Nephron (organoid): ENCODE data around the gene PRODH.

Experiments
- H3K27ac Mint-ChIP-seq, 3 experiments: 2 replicates each; pipeline ENCODE4 v1.8.0; 2020; ENCODE audit warnings: mixed read lengths in 3 of 3, mild to moderate bottlenecking in 2 of 3, moderate library complexity in 1 of 3
- H3K27me3 Mint-ChIP-seq: 2 replicates; pipeline ENCODE4 v1.8.0; 2021; ENCODE audit warnings: low read depth, mild to moderate bottlenecking, moderate library complexity, mixed read lengths
- H3K36me3 Mint-ChIP-seq: 2 replicates; pipeline ENCODE4 v1.8.0; 2020; ENCODE audit warnings: low read depth, mixed read lengths
- H3K4me1 Mint-ChIP-seq: 2 replicates; pipeline ENCODE4 v1.8.0; 2020; ENCODE audit warnings: mixed read lengths
- H3K4me3 Mint-ChIP-seq, 3 experiments: 2 replicates each; pipeline ENCODE4 v1.8.0; 2020; ENCODE audit warnings: mild to moderate bottlenecking in 3 of 3, mixed read lengths in 3 of 3, moderate library complexity in 2 of 3
- H3K9me3 Mint-ChIP-seq: 2 replicates; pipeline ENCODE4 v1.8.0; 2020; ENCODE audit warnings: mixed read lengths
- TF ChIP-seq, protein P1 (sequence below), 3 experiments: fragments of 200-600 bp; sonication (generic); IDR thresholded peaks; one replicate each; pipeline ENCODE4 v1.5.0; 2021; ENCODE audit warnings: antibody characterized with exemption in 3 of 3; ENCODE audit not compliant: unreplicated experiment in 3 of 3

The PRODH gene

GRCh38 chr22:18978506-18978905, 42.4 kb upstream of the PRODH start:
- TF ChIP-seq, protein P1, sequence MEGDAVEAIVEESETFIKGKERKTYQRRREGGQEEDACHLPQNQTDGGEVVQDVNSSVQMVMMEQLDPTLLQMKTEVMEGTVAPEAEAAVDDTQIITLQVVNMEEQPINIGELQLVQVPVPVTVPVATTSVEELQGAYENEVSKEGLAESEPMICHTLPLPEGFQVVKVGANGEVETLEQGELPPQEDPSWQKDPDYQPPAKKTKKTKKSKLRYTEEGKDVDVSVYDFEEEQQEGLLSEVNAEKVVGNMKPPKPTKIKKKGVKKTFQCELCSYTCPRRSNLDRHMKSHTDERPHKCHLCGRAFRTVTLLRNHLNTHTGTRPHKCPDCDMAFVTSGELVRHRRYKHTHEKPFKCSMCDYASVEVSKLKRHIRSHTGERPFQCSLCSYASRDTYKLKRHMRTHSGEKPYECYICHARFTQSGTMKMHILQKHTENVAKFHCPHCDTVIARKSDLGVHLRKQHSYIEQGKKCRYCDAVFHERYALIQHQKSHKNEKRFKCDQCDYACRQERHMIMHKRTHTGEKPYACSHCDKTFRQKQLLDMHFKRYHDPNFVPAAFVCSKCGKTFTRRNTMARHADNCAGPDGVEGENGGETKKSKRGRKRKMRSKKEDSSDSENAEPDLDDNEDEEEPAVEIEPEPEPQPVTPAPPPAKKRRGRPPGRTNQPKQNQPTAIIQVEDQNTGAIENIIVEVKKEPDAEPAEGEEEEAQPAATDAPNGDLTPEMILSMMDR (IDR thresholded peaks at IDR 0.05; ENCODE audit: unreplicated experiment in 3 of 3): no peak
- Mint-ChIP-seq H3K27ac (no peak overlapping the region), H3K9me3 (peaks cover 17% of the 10 kb centered on the region), H3K4me1 (no peaks in the 10 kb centered on the region), H3K27me3 (no peaks in the 10 kb centered on the region), H3K36me3 (peaks cover 4% of the 10 kb centered on the region), H3K4me3 (no peak overlapping the region)

DNA sequence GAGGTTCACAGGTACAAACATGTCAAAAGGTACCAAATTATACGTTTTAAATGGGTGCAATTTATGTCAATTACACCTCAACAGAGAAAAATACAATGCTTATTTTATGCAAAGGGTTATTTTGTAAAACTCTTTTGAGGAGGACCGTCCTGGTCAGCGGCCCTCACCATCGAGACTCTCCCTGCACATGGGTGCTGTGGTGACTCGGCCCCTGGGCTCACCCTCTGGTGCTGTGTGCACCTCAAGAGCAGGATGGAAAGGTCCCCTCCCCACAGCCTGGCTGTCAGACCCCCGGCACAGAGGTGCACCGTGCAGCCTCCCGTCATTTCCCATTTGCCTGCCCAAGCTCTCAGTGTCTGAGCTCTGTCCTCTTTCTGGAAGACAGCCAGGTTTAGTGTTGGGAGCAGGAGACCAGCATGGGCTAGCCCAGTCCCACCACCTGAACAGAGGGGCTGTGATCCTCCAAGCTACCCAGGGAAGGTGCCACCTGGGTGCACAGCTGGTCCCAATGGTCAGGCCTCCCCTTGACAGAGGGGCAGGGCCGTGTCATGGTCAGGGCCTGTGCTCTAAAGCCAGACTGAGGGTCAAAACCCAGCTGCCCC, 41.8 kb upstream of the PRODH start:
- Mint-ChIP-seq H3K4me3 (no peak overlapping the region), H3K27me3 (no peaks in the 10 kb centered on the region), H3K27ac (no peak overlapping the region), H3K4me1 (no peaks in the 10 kb centered on the region), H3K9me3 (peaks cover 17% of the 10 kb centered on the region), H3K36me3 (peaks cover 4% of the 10 kb centered on the region)
- TF ChIP-seq, protein P1 (IDR thresholded peaks at IDR 0.05; ENCODE audit: unreplicated experiment in 3 of 3): no peak

DNA sequence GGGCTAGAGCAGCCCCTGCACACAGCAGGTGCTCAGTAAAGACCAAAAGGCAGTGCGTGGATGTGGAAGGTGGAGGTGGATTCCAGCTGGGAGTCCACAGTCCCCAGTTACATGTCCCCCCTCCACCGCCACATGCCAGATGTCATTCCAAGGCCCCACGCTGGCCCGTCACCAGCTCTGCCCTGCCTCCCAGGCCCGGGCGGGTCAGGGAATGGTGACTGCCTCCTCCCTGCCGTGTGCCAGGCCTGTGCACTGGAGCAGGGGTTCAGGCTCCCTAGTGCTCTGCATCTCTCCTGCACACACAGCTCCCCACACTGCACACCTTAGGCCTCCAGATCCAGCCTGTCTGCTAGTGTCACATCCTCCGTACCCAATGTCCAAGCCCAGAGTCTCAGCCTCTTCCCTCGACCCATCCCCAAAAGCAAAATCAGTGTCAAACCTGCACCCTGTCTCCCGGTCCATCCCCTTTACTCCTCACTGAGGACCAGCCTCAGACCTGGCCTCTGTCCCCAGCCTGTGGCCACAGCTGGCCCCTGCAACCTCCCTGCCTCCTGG, 40.2 kb upstream of the PRODH start:
- Mint-ChIP-seq H3K4me1 (no peaks in the 10 kb centered on the region), H3K27me3 (peaks cover 4% of the 10 kb centered on the region)
- TF ChIP-seq, protein P1 (IDR thresholded peaks at IDR 0.05; ENCODE audit: unreplicated experiment in 3 of 3): no peak

DNA sequence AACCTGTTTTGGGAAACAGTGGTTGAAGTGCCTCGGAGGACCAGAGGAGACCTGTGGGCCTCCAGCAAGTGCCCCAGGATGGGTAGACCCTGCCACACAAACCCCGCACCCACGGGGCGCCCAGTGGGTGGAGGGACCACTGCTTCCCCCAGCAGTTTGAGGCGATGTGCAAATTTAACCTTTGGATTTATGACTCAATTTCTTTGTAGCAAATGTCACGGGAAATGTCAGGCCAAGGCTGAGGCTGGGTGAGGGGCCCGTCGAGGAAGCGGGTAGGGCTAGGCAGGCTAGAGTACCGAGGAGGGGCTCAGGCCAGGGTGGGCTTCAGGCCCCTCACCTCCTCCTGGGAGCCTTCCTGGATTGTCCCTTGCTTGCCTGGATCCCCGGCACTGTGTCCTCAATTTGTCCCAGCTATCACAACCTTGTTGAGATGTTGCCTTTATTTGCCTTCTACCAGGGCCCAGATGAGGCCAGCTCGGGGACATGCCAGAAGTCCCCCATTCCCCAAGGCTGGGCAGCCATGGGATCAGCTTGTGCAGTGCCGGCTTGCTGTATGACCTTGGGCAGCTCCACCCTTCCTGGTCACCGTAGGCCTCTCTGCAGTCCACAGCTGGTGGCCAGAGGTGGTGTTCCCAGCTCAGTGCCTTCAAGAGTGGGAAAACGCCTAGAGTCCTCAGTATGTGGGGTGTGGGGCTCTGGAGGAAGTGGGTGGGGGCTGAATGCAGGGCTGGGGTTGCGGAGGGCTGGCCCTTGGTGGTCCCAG, 39.5 kb upstream of the PRODH start:
- Mint-ChIP-seq H3K36me3 (peaks cover 4% of the 10 kb centered on the region), H3K4me3 (no peak overlapping the region), H3K27me3 (peaks cover 4% of the 10 kb centered on the region), H3K4me1 (no peaks in the 10 kb centered on the region), H3K27ac (no peak overlapping the region), H3K9me3 (peaks cover 10% of the 10 kb centered on the region)
- TF ChIP-seq, protein P1 (IDR thresholded peaks at IDR 0.05; ENCODE audit: unreplicated experiment in 3 of 3): no peak

More for the DNA sequence above, 40.2 kb upstream of the PRODH start:
- Mint-ChIP-seq H3K9me3 (peaks cover 13% of the 10 kb centered on the region), H3K27ac (no peak overlapping the region), H3K36me3 (peaks cover 4% of the 10 kb centered on the region), H3K4me3 (no peak overlapping the region)

GRCh38 chr22:18974477-18975180, 38.5 kb upstream of the PRODH start:
- H3K4me1 Mint-ChIP-seq: no peaks in the 10 kb centered on the region
- peaks cover 6% of the 10 kb centered on the region for H3K27me3 Mint-ChIP-seq
- peaks cover 6% of the 10 kb centered on the region for H3K9me3 Mint-ChIP-seq
- peak overlapping the region in 1 of 3 experiments; percentile 60 for H3K4me3 Mint-ChIP-seq
- TF ChIP-seq, protein P1 (IDR thresholded peaks at IDR 0.05; ENCODE audit: unreplicated experiment in 3 of 3): no peak
- peaks cover 3% of the 10 kb centered on the region for H3K36me3 Mint-ChIP-seq
- no peak overlapping the region for H3K27ac Mint-ChIP-seq
